ENCODE results near the gene MFSD6.
"Not testable (repeated sequence)": the region's sequence is repeated elsewhere in the genome, so short reads cannot be mapped to it uniquely, and the experiment has no call there.

Gene MFSD6

DNA sequence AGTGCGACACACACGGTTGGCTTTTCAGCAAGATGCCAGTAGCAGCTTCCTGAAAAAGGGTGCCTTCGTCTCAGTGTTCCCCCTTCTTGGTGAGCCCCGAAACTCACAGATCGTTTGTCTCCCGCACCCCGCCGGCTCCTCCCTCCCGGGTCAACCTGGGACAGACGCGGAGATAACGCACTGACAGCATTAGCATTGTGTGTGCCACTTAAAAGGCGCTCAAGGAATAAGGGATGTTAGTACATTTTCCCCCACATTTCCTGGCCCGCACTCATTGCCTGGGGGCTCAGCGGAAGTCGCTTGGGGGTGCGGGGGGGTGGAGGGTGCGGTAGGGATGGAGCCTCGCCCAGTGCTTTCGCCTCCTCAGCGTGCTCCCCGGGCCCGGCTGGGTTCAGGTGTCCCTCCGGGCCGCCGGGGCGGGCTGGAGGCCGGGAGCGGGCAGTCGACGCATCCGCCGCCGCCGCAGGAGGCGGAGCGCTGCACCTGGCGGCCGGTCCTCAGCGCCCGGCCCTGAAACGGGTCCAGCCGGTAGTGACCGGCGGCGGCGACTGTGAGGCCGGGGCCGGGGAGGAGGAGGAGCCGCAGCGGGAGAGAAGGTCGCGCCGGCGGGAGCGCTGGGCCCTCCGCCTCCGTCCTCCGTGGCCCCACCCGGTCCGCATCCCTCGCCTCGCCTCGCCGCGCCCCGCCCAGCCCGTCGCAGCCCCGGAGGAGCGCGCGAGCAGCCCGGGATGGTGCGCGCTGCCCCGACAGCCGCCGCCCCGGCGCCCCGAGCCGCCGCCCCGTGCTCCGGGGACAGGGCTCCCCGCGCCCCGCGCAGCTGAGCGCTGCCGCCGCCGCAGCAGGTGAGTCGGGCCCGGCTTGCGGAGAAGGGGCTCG is at the start of gene MFSD6:
MFSD6 (plus strand) TSS at position 694 of the 876 bp plus-strand sequence. CDS start 27,675 bp downstream, outside the sequence.
- DNase-seq (ENCODE audit: low spot score): peak; percentile 27

DNA sequence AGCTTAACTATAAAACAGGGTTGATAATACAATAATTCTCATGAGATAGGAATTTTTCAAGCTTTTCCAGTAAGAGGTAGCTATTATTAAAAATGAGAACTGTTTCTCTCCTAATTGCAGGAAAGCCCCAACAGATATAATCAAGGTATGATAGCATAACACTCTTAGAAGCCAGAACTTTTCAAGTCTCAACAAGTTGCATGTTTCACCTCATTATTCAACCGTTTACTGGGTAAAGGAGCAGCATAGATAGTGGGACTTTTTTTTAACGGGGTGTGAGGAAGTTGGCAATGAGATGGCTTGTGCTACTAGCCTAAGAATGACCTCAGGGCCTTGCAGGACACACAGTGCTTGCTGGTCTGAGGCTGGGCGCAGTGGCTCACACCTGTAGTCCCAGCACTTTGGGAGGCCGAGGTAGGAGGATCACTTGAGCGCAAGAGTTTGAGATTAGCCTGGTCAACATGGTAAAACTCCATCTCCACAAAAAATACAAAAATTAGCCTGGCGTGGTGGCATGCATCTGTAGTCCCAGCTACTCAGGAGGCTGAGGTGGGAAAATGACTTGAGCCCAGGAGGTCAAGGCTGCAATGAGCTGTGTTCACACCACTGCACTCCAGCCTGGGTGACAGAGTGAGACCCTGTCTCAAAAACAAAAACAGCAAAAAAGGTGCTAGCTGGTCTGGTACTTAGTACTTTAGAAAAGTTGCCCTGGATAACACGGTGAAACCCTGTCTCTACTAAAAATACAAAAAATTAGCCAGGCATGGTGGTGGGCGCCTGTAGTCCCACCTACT is 49.3 kb upstream of the MFSD6 start:
- DNase-seq (ENCODE audit: low spot score): not testable (repeated sequence)

DNA sequence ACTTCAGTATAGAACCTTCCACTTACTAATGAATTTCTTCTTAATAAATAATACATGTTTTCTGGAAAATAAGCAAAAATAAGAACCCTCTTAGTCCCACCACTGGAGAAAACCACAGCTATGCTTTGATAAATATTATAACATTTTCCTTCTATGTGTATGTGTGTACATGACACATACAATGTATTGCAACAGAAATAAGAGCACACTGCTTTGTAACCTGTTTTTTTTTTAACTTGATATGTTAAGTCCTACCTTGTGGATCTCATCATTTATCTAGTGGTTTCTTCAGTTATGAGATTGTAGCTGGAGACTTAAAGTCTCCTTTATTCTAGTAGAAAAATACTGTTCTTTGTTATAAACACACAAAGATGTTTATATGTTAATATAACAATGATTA is 47.6 kb upstream of the MFSD6 start:
- no peak for DNase-seq (ENCODE audit: low spot score)

DNA sequence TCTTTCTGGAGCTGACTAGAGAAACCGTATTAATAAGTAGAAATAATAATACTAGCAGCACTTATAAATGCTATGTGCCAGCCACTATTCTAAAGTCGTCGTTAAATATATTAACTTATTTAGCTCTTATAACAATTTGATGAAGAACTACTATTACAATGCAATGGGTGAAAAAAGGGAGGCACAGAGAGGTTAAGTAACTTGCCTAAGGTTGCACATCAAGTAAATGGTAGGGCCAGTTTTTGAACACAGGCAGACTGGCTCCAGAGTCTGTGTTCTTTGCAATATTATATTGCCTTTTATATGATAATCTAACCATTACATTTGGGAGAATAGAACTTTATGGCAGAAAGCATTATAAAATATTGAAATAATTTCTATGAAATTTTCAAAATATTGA is 47.2 kb upstream of the MFSD6 start:
- DNase-seq (ENCODE audit: low spot score): no peak

- no peak for DNase-seq (ENCODE audit: low spot score)
Measured at GRCh38 chr2:190361572-190361971, 46.6 kb upstream of the MFSD6 start.

- no peak for DNase-seq (ENCODE audit: low spot score)
Measured at GRCh38 chr2:190362894-190363293, 45.3 kb upstream of the MFSD6 start.

DNA sequence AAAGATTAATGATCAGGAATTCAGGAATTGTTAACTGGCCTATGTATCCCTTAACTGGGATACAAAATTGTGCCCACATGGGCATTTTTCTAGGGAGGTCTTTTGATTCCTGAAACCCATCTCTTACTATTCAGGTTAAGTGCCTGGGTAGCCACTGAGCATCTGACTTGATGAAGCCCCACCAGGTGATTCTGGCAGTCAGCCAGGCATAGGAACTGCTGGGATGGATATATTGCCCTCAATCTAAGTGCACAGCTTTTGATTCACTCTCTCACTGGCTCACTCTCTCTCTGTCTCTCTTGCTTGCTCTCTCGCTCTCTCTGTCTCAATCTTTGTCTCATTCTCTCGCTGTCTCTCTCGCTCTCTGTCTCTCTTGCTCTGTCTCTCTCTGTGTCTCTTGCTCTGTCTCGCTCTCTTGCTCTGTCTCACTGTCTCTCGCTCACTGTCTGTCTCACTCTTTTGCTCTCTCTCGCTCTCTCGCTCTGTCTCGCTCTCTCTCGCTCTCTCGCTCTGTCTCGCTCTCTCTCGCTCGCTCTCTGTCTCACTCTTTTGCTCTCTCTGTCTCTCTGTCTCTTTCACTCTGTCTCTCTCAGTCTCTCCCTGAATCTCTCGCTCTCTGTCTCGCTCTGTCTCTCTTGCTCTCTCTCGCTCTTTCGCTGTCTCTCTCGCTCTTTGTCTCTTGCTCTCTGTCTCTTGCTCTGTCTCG is 42.5 kb upstream of the MFSD6 start:
- DNase-seq (ENCODE audit: low spot score): no peak

DNA sequence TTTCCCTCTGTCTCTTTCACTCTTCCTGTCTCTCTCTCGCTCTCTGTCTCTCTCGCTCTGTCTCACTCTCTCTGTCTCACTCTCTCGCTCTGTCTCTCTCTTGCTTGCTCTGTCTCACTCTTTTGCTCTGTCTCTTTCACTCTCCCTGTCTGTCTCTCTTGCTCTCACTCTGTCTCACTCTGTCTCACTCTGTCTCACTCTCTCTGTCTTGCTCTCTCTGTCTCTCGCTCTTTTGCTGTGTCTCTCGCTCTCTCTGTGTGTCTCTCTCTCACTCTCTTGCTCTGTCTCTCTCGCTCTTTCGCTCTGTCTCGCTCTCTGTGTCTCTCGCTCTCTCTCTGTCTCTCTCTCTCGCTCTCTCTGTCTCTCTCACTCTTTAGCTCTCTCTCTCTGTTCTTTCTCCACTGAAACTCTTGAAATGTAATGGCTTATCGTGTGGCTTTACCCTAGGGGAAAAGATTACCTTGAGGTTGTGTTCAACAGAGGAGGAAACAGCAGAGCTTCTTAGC is 41.9 kb upstream of the MFSD6 start:
- DNase-seq (ENCODE audit: low spot score): no peak

GRCh38 chr2:190367091-190367490 is 41.1 kb upstream of the MFSD6 start:
- DNase-seq (ENCODE audit: low spot score): no peak

DNA sequence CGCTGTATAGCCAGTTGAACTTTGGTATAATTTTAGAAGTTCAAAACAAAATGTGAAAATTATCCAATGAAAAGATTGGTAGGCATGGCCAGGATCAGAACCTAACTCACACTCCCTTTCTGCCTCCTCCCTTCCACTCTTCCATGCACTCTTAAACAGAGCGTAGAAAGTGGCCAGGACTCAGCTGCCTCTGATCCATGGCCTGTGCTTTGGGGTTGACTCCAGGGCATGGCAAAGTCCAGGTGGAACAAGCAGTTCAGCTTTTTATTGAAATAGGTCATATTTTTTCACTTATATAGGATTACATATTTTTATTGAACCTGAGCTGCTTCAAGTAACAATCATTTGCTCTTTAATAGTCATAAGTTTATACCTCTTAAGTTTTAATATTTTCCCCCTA is 38.5 kb upstream of the MFSD6 start:
- DNase-seq (ENCODE audit: low spot score): no peak

DNA sequence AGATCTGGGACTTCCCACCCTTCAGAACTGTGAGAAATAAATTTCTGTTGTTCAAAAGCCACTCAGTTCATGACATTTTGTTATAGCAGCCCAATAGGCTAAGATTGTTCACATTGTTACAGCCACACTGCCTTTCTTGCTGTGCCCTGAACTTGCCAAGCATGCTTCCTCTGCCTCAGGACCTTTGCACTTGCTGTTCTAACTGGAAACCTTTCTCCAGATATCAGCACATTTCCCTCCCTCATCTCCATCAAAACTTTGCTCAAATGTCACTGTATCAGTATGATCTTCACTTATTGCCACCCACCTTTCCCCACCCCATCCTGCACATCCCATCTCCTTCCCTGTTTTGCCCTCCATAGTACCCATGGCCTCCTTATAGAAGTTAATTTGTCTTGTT is 32.1 kb upstream of the MFSD6 start:
- DNase-seq (ENCODE audit: low spot score): no peak

GRCh38 chr2:190376591-190377245 is 31.4 kb upstream of the MFSD6 start:
- DNase-seq (ENCODE audit: low spot score): no peak

DNA sequence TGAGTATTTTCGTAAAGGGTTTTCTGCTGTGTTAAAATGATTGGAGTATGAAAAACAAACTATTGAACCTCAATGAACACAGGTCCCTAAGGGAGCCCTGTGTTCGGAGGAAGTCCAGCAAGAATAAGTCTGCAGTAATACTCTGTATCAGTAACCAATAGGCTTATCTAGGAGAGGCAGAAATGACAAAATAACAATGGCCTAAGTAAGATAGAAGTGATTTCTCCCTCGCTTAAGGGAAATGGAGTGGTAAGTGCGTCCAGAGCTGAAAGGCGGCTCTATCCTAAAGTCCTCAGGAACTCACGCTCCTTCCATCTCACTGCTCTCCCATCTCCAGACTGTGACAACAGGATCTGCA is 29.3 kb upstream of the MFSD6 start:
- DNase-seq (ENCODE audit: low spot score): no peak

DNA sequence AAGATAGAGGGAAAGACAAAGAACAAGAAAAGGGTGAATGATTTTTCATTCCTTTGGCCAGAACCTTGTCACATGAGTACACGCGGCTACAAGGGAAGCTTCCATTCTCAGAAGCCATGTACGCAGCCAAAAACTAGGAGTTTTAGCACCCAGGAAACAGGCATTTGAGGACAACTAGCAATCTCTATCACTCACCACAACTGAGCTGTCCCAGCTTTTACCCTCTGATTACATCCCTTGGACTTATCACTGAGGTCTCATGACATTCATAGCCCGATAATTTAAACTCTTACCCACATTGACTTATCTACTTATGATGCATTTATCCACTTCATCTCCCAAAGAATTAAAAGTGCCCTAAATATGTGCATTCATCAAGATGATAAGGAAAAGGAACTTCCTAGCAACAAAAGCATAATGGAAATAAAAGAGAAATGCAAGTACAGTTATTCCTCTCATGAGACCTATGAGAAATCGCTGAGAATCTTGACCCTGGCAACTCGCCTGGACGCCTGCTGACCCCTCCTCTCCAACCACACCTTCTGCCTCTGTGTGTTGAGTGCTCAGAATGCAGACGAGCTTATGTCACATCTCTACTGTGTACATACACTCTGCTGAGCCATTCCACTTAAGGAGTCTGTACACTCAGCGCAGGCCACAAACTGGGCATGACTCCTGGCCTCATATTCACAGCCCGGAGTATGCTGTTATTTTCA is 28.7 kb upstream of the MFSD6 start:
- DNase-seq (ENCODE audit: low spot score): no peak

GRCh38 chr2:190380962-190381412 is 27.2 kb upstream of the MFSD6 start:
- DNase-seq (ENCODE audit: low spot score): no peak

DNA sequence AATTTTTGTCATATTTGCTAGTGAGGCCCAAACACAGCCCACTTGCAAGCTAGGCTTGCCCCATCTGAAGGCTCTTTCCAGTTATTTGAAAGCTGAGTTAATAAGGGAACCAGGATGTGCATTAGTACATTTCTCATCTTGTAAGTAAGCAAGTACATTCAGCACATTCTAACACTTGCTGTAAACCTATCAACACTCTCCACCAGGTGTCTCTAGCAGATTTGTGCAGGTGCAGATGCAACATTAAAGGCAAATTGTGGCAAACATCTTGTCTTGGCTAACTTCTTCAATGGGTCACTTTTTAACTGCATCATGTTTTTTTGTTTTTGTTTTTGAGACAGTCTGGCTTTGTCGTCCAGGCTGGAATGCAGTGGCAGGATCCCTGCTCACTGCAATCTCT is 25.3 kb upstream of the MFSD6 start:
- peak; percentile 12 for DNase-seq (ENCODE audit: low spot score)

- no peak for DNase-seq (ENCODE audit: low spot score)
Measured at GRCh38 chr2:190387422-190387821, 20.7 kb upstream of the MFSD6 start.

GRCh38 chr2:190396271-190396670 is 11.9 kb upstream of the MFSD6 start:
- DNase-seq (ENCODE audit: low spot score): no peak

GRCh38 chr2:190402986-190403603 is 5.1 kb upstream of the MFSD6 start:
- DNase-seq (ENCODE audit: low spot score): no peak

GRCh38 chr2:190404487-190404886 is 3.7 kb upstream of the MFSD6 start:
- no peak for DNase-seq (ENCODE audit: low spot score)

GRCh38 chr2:190405070-190405469 is 3.1 kb upstream of the MFSD6 start:
- no peak for DNase-seq (ENCODE audit: low spot score)
